GM12892 (cell line): ENCODE measurements around the gene CDK11B.
"Not testable (repeated sequence)": the region's sequence is repeated elsewhere in the genome, so short reads cannot be mapped to it uniquely, and the experiment has no call there.

Experiments used
- DNase-seq: peaks from one replicate; pipeline ENCODE4 v3.0.0; 2011; ENCODE audit not compliant: insufficient read length
- FAIRE-seq: peaks from 2 replicates; lab custom pipeline; 2011; peaks lifted over from hg19 to GRCh38; lab: Jason Lieb, UNC
- POLR2A ChIP-seq: IDR thresholded peaks from 2 replicates; pipeline ENCODE4 v1.6.1; 2011; ENCODE audit warnings: low read depth, low read length, control low read depth
- POLR2AphosphoS5 ChIP-seq: IDR thresholded peaks from 2 replicates; pipeline ENCODE4 v1.6.1; 2011; ENCODE audit warnings: low read depth, low read length, control low read depth
- TAF1 ChIP-seq: IDR thresholded peaks from 2 replicates; pipeline ENCODE4 v1.6.1; 2011; ENCODE audit warnings: low read depth, mild to moderate bottlenecking, control low read depth, low read length, borderline replicate concordance

Gene CDK11B

GRCh38 chr1:1640081-1640480, 18.7 kb downstream of the CDK11B start:
- not testable (repeated sequence) for DNase-seq, FAIRE-seq

GRCh38 chr1:1639368-1639767, 19.4 kb downstream of the CDK11B start:
- not testable (repeated sequence) for DNase-seq, FAIRE-seq

GRCh38 chr1:1638528-1638927, 20.3 kb downstream of the CDK11B start:
- not testable (repeated sequence) for FAIRE-seq, DNase-seq

- FAIRE-seq, DNase-seq: not testable (repeated sequence)
Observed at GRCh38 chr1:1637479-1637875, 21.3 kb downstream of the CDK11B start.

GRCh38 chr1:1636621-1637478, 22.0 kb downstream of the CDK11B start:
- not testable (repeated sequence) for FAIRE-seq, DNase-seq

GRCh38 chr1:1634613-1635012, 24.2 kb downstream of the CDK11B start:
- not testable (repeated sequence) for FAIRE-seq, DNase-seq

- FAIRE-seq, DNase-seq: not testable (repeated sequence)
Observed at GRCh38 chr1:1633409-1633808, 25.4 kb downstream of the CDK11B start.

- DNase-seq (peak; percentile 37), FAIRE-seq (no peak)
- TF ChIP-seq TAF1, result no peak
- TF ChIP-seq POLR2A, result no peak
- TF ChIP-seq POLR2AphosphoS5, result no peak
Observed at GRCh38 chr1:1631782-1632420, 26.9 kb downstream of the CDK11B start, which contains the start of gene MMP23B. Gene MMP23B, plus strand, starts transcription at chr1:1632173. Its CDS starts 46 bp downstream, at chr1:1632219.

- no peak for TF ChIP-seq POLR2A
- no peak for TF ChIP-seq TAF1
- TF ChIP-seq POLR2AphosphoS5, result no peak
- FAIRE-seq (no peak), DNase-seq (peak; percentile 46)
Observed at GRCh38 chr1:1630965-1631781, 27.6 kb downstream of the CDK11B start.

- DNase-seq (peak; percentile 100), FAIRE-seq (peak; percentile 96)
- peak; percentile 33; the same call in 1 of the 2 replicates for TF ChIP-seq POLR2AphosphoS5
- TF ChIP-seq POLR2A, result no peak; the same call in 1 of the 2 replicates
Observed at GRCh38 chr1:1630191-1630964, 28.4 kb downstream of the CDK11B start.

GRCh38 chr1:1629430-1630190, 29.2 kb downstream of the CDK11B start:
- FAIRE-seq, result no peak
- no peak for TF ChIP-seq POLR2A
- TF ChIP-seq POLR2AphosphoS5, result no peak
- no peak for TF ChIP-seq TAF1
- peak; percentile 38 for DNase-seq
